ENCODE data around the gene HEATR9.

- TF ChIP-seq CTCF (IDR thresholded peaks at IDR 0.05; ENCODE audit: low read length) (no peak), EZH2 (IDR thresholded peaks at IDR 0.05; ENCODE audit: borderline replicate concordance, low read length) (no peak)
These were observed 60.3 kb downstream of the HEATR9 start for GRCh38 chr17:35808240-35808961.
